ENCODE results near the gene TMEM147. TPM values are rescaled to one million over a fixed set of nuclear protein-coding genes. Genes with fewer than 3 reads are reported as not detected.

The TMEM147 gene
- total and polyA plus RNA-seq, 10 of the 15 experiments (the other 5 are each of a cell fraction or from before 2014, with no cell fraction given) = 53.4 to 145 (median 79.3) TPM

- TF ChIP-seq ZNF384 (IDR thresholded peaks at IDR 0.05; ENCODE audit: borderline replicate concordance, low read depth, low read length) (no peak), NFYA (IDR thresholded peaks at IDR 0.05; ENCODE audit: borderline replicate concordance, low read depth, low read length) (no peak), MEF2A (IDR thresholded peaks at IDR 0.05; ENCODE audit: insufficient read depth, low read depth, low read length) (no peak), SMARCA5 (IDR thresholded peaks at IDR 0.05) (no peak), PML (IDR thresholded peaks at IDR 0.05; ENCODE audit: low read length) (no peak), HSF1 (IDR thresholded peaks at IDR 0.05; ENCODE audit: low read depth, low read length) (no peak), CREB1 (IDR thresholded peaks at IDR 0.05; ENCODE audit: low read depth) (no peak), CEBPB (IDR thresholded peaks at IDR 0.05; ENCODE audit: borderline replicate concordance in 1 of 2, low read depth in 2 of 2, low read length in 2 of 2) (no peak)
Observed at GRCh38 chr19:35506011-35506410, 39.4 kb upstream of the TMEM147 start (continued).

- no peaks in the 10 kb centered on the region for H3K9me3 ChIP-seq (replicated peaks; ENCODE audit: control insufficient read depth, insufficient read depth, low read length)
- 67% methylated on average over 11 of the region's 11 CpGs for WGBS (ENCODE audit: insufficient coverage, insufficient replicate concordance, low lambda C conversion rate, missing lambda C conversion rate)
- peaks cover 8% of the 10 kb centered on the region for H3K4me1 ChIP-seq (ENCODE audit: control insufficient read depth, insufficient read depth, low read length)
- ChIA-PET SMC1A (ENCODE audit: uncharacterized antibody, unreplicated experiment) (interaction anchor here (0.7 to 5.7 kb wide), 7 partner anchors 12 to 181 kb away, joined by 3 to 35 read pairs (median 10); no protein-coding TSS in a partner anchor), POLR2A (interaction anchor here (0.5 to 3.5 kb wide), 9 partner anchors 12 to 236 kb away, joined by 3 to 9 read pairs (median 4); no protein-coding TSS in a partner anchor), RAD21 (ENCODE audit: unreplicated experiment) (interaction anchor here (0.7 to 4.8 kb wide), 6 partner anchors 13 to 102 kb away, joined by 3 to 24 read pairs (median 5); no protein-coding TSS in a partner anchor), CTCF (interaction anchor here (1.2 to 6.3 kb wide), 12 partner anchors 12 to 366 kb away, joined by 3 to 87 read pairs (median 9); no protein-coding TSS in a partner anchor)
- ATAC-seq (no peak), DNase-seq (ENCODE audit: low read depth, low spot score) (no peak), FAIRE-seq (no peak)
- H3K36me3 ChIP-seq (ENCODE audit: control insufficient read depth in 2 of 2, insufficient read depth in 2 of 2, low read length in 1 of 2) = no peaks in the 10 kb centered on the region
- no peak overlapping the region for H3K4me3 ChIP-seq
- H2AFZ ChIP-seq (ENCODE audit: control insufficient read depth, low read depth, low read length) = no peak overlapping the region
- intact Hi-C loops (cut with micrococcal nuclease; ENCODE audit: unreplicated experiment) (no loop called here), in situ Hi-C loops (cut with MboI) (no loop called here)
- peak overlapping the region; percentile 63 for H3K4me2 ChIP-seq (ENCODE audit: control insufficient read depth, insufficient read depth)
- peak overlapping the region; percentile 18; the same call in 1 of the 2 replicates for H3K9ac ChIP-seq (ENCODE audit: control insufficient read depth, insufficient read depth, low read length)
- no peaks in the 10 kb centered on the region for H3K79me2 ChIP-seq (ENCODE audit: control insufficient read depth, insufficient read depth, low read length)
- H4K20me1 ChIP-seq (ENCODE audit: control insufficient read depth, insufficient read depth) = no peaks in the 10 kb centered on the region
- H3K27me3 ChIP-seq (replicated peaks in 1 of 2; ENCODE audit: control insufficient read depth in 2 of 2, insufficient read depth in 2 of 2, low read length in 1 of 2) = no peaks in the 10 kb centered on the region; a peak in 1 of 4 replicates
- H3K27ac ChIP-seq (ENCODE audit: control insufficient read depth, insufficient read depth) = peak overlapping the region; percentile 64
- BruUV-seq (replicated peaks) = no TSS peak
- TF ChIP-seq STAT3 (IDR thresholded peaks at IDR 0.05; ENCODE audit: low read depth, low read length) (no peak), SUPT20H (IDR thresholded peaks at IDR 0.05; ENCODE audit: borderline replicate concordance, control insufficient read depth, low read depth, low read length) (no peak), PBX3 (IDR thresholded peaks at IDR 0.05; ENCODE audit: insufficient replicate concordance, low read depth, low read length) (no peak), TCF12 (IDR thresholded peaks at IDR 0.05; ENCODE audit: low read depth, low read length) (no peak), CUX1 (IDR thresholded peaks at IDR 0.05; ENCODE audit: insufficient replicate concordance, low read depth, low read length) (no peak)
Observed at GRCh38 chr19:35507561-35507960, 37.9 kb upstream of the TMEM147 start.

Measured in GM12878 (cell line).